Measurements from ENCODE around the gene KCNJ3.

KCNJ3 gene

DNA sequence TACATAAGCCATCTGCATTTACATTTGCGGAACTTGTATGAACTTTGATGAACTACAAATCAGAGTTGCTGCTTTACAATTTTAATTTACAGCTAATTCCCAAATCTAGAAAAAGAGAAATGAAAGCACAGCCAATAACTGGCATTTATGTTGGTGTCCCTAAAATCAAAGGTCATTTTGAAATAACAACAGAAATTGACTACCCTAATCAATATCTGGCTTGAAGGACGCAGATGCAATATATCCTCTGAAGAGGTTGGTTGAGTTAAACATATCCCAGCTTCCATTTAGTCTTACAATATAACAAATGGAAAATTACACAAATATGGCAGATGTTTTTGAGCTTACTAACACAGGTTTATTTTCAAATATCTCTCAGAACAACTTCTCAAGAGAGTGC lies 177.5 kb downstream of the KCNJ3 start:
- no peak overlapping the region for H3K4me3 ChIP-seq (ENCODE audit: insufficient read depth, low read depth, low read length, poor library complexity, severe bottlenecking)
- H3K27ac ChIP-seq (ENCODE audit: insufficient read depth, low read length, poor library complexity, severe bottlenecking), result no peak overlapping the region
- no peaks in the 10 kb centered on the region for H3K36me3 ChIP-seq (ENCODE audit: control insufficient read depth, insufficient read depth, low read length)
- no peak for DNase-seq
- no peaks in the 10 kb centered on the region for H3K4me1 ChIP-seq (ENCODE audit: control insufficient read depth, insufficient read depth, low read length, poor library complexity, severe bottlenecking)
- H3K27me3 ChIP-seq (replicated peaks; ENCODE audit: control insufficient read depth, insufficient read depth, low read length, poor library complexity, severe bottlenecking), result no peaks in the 10 kb centered on the region
- no peaks in the 10 kb centered on the region for H3K9me3 ChIP-seq (ENCODE audit: control insufficient read depth, low read length)

- DNase-seq, result no peak
- Histone ChIP-seq H3K27me3 (replicated peaks; ENCODE audit: control insufficient read depth, insufficient read depth, low read length, poor library complexity, severe bottlenecking) (no peaks in the 10 kb centered on the region), H3K36me3 (ENCODE audit: control insufficient read depth, insufficient read depth, low read length) (no peaks in the 10 kb centered on the region), H3K4me1 (ENCODE audit: control insufficient read depth, insufficient read depth, low read length, poor library complexity, severe bottlenecking) (no peaks in the 10 kb centered on the region), H3K9me3 (ENCODE audit: control insufficient read depth, low read length) (no peaks in the 10 kb centered on the region), H3K27ac (ENCODE audit: insufficient read depth, low read length, poor library complexity, severe bottlenecking) (no peak overlapping the region), H3K4me3 (ENCODE audit: insufficient read depth, low read depth, low read length, poor library complexity, severe bottlenecking) (no peak overlapping the region)
These were observed 184.2 kb downstream of the KCNJ3 start for GRCh38 chr2:154882725-154883124.

DNA sequence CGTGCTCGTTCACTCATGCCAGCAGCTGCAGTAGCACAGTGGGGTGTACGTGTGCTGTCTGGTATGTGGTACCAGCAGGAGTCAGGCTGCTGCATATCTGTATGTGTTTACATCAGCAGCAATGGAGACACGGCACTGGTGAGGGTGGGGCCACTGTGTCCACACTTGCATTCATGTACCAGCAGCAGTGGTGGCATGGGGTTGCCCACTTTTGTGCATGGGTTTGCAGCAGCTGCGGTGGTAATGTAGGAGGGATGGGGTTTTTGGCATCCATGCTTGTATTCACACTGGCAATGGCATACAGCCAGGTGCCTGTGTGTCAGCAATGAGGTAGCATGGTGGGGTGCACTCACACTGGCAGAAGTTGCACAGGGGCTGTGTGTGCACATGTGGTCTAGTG lies 187.8 kb downstream of the KCNJ3 start:
- DNase-seq, result no peak
- H3K4me3 ChIP-seq (ENCODE audit: insufficient read depth, low read depth, low read length, poor library complexity, severe bottlenecking), result no peak overlapping the region
- H3K9me3 ChIP-seq (ENCODE audit: control insufficient read depth, low read length), result no peaks in the 10 kb centered on the region
- no peak overlapping the region for H3K27ac ChIP-seq (ENCODE audit: insufficient read depth, low read length, poor library complexity, severe bottlenecking)
- H3K4me1 ChIP-seq (ENCODE audit: control insufficient read depth, insufficient read depth, low read length, poor library complexity, severe bottlenecking), result no peaks in the 10 kb centered on the region
- no peaks in the 10 kb centered on the region for H3K36me3 ChIP-seq (ENCODE audit: control insufficient read depth, insufficient read depth, low read length)
- H3K27me3 ChIP-seq (replicated peaks; ENCODE audit: control insufficient read depth, insufficient read depth, low read length, poor library complexity, severe bottlenecking), result no peaks in the 10 kb centered on the region

DNA sequence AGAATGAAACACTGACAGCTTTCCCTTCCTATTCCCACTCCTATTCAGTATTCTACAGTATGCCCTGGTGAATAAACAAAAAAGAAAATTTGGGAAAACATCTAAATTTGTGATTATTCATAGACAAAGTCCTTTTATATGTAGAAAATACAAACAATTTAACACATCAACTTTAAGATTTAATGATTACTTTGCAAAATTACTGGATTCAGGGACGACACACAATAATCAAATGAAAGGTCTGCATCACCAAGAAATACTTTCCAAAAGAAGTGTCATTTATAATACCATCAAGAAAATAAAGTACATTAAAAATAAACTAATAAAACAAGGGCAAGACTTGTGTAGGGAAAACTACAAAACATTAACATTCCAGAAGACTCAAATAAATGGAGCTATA lies 199.8 kb downstream of the KCNJ3 start:
- H3K27me3 ChIP-seq (replicated peaks; ENCODE audit: control insufficient read depth, insufficient read depth, low read length, poor library complexity, severe bottlenecking), result no peaks in the 10 kb centered on the region
- H3K4me1 ChIP-seq (ENCODE audit: control insufficient read depth, insufficient read depth, low read length, poor library complexity, severe bottlenecking), result no peaks in the 10 kb centered on the region

GRCh38 chr2:154901063-154901462 lies 202.6 kb downstream of the KCNJ3 start:
- Histone ChIP-seq H3K4me3 (ENCODE audit: insufficient read depth, low read depth, low read length, poor library complexity, severe bottlenecking) (no peak overlapping the region), H3K27me3 (replicated peaks; ENCODE audit: control insufficient read depth, insufficient read depth, low read length, poor library complexity, severe bottlenecking) (no peaks in the 10 kb centered on the region), H3K9me3 (ENCODE audit: control insufficient read depth, low read length) (no peaks in the 10 kb centered on the region), H3K27ac (ENCODE audit: insufficient read depth, low read length, poor library complexity, severe bottlenecking) (no peak overlapping the region), H3K36me3 (ENCODE audit: control insufficient read depth, insufficient read depth, low read length) (no peaks in the 10 kb centered on the region), H3K4me1 (ENCODE audit: control insufficient read depth, insufficient read depth, low read length, poor library complexity, severe bottlenecking) (no peaks in the 10 kb centered on the region)
- DNase-seq, result no peak

More for the DNA sequence above, 199.8 kb downstream of the KCNJ3 start:
- Histone ChIP-seq H3K9me3 (ENCODE audit: control insufficient read depth, low read length) (no peaks in the 10 kb centered on the region), H3K4me3 (ENCODE audit: insufficient read depth, low read depth, low read length, poor library complexity, severe bottlenecking) (no peak overlapping the region), H3K36me3 (ENCODE audit: control insufficient read depth, insufficient read depth, low read length) (no peaks in the 10 kb centered on the region), H3K27ac (ENCODE audit: insufficient read depth, low read length, poor library complexity, severe bottlenecking) (no peak overlapping the region)
- no peak for DNase-seq

Measured in effector memory CD4-positive, alpha-beta T cell (primary cell).